Measurements from ENCODE around the gene SERGEF. TPM values are rescaled to one million over a fixed set of nuclear protein-coding genes. Genes with fewer than 3 reads are reported as not detected.

Gene SERGEF
- total and polyA plus RNA-seq, 2 of the 13 experiments (the other 11 are each of a cell fraction or from before 2014, with no cell fraction given) = 54.5 to 114 TPM

DNA sequence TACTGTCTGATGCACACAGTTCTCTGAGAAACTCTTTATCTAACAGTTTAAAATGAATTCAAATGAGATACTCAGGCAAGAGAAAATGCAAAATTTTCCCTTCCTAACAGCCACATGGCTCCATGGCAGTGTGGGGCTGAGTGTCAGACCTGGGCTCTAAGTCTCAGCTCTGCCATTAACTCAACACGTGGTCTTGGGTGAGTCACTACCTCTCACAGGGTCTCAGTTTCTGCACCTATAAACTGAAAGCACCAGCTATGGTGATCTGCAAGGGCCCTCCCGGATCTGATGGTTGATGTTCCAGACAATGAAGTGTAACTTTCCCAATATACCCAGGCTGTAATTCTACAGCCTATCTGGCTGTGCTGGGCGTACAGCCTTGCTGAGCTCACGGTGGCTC lies 207.8 kb downstream of the SERGEF start:
- ATAC-seq (no peak), DNase-seq (ENCODE audit: low spot score) (no peak), FAIRE-seq (no peak)
- no peak for TF ChIP-seq RAD51 (IDR thresholded peaks at IDR 0.05; ENCODE audit: borderline replicate concordance)
- TF ChIP-seq, protein P1, sequence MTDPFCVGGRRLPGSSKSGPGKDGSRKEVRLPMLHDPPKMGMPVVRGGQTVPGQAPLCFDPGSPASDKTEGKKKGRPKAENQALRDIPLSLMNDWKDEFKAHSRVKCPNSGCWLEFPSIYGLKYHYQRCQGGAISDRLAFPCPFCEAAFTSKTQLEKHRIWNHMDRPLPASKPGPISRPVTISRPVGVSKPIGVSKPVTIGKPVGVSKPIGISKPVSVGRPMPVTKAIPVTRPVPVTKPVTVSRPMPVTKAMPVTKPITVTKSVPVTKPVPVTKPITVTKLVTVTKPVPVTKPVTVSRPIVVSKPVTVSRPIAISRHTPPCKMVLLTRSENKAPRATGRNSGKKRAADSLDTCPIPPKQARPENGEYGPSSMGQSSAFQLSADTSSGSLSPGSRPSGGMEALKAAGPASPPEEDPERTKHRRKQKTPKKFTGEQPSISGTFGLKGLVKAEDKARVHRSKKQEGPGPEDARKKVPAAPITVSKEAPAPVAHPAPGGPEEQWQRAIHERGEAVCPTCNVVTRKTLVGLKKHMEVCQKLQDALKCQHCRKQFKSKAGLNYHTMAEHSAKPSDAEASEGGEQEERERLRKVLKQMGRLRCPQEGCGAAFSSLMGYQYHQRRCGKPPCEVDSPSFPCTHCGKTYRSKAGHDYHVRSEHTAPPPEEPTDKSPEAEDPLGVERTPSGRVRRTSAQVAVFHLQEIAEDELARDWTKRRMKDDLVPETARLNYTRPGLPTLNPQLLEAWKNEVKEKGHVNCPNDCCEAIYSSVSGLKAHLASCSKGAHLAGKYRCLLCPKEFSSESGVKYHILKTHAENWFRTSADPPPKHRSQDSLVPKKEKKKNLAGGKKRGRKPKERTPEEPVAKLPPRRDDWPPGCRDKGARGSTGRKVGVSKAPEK (CRISPR knock-in tag; IDR thresholded peaks at IDR 0.05; ENCODE audit: borderline replicate concordance) = no peak
- TF ChIP-seq ZNF549 (CRISPR knock-in tag; IDR thresholded peaks at IDR 0.05) = no peak
- no peak for TF ChIP-seq ZNF678 (CRISPR knock-in tag; IDR thresholded peaks at IDR 0.05)
- TF ChIP-seq NR2F2 (IDR thresholded peaks at IDR 0.05; ENCODE audit: borderline replicate concordance, low read depth) = no peak
- no peak for TF ChIP-seq ZNF749 (CRISPR knock-in tag; IDR thresholded peaks at IDR 0.05; ENCODE audit: borderline replicate concordance)
- no peak for TF ChIP-seq ZNF44 (CRISPR knock-in tag; IDR thresholded peaks at IDR 0.05)
- TF ChIP-seq, protein P2, sequence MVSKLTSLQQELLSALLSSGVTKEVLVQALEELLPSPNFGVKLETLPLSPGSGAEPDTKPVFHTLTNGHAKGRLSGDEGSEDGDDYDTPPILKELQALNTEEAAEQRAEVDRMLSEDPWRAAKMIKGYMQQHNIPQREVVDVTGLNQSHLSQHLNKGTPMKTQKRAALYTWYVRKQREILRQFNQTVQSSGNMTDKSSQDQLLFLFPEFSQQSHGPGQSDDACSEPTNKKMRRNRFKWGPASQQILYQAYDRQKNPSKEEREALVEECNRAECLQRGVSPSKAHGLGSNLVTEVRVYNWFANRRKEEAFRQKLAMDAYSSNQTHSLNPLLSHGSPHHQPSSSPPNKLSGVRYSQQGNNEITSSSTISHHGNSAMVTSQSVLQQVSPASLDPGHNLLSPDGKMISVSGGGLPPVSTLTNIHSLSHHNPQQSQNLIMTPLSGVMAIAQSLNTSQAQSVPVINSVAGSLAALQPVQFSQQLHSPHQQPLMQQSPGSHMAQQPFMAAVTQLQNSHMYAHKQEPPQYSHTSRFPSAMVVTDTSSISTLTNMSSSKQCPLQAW (CRISPR knock-in tag; IDR thresholded peaks at IDR 0.05) = no peak
- Histone ChIP-seq H3K27me3 (ENCODE audit: control insufficient read depth in 1 of 2, insufficient read depth in 2 of 2, low read length in 2 of 2) (no peaks in the 10 kb centered on the region), H4K20me1 (ENCODE audit: insufficient read depth, low read length) (no peaks in the 10 kb centered on the region), H2AFZ (ENCODE audit: low read length) (no peak overlapping the region), H3K4me2 (ENCODE audit: low read depth, low read length) (no peak overlapping the region), H3K4me3 (replicated peaks in 1 of 3; ENCODE audit: insufficient read depth in 1 of 3, low read depth in 2 of 3, low read length in 3 of 3) (no peak overlapping the region), H3K4me1 (ENCODE audit: insufficient read depth, low read length) (peaks cover 10% of the 10 kb centered on the region; the same call in 1 of the 2 replicates), H3K27ac (ENCODE audit: extremely low read length, insufficient read depth, low read length) (no peak overlapping the region), H3K9me3 (ENCODE audit: low read length) (no peaks in the 10 kb centered on the region), H3K79me2 (ENCODE audit: insufficient read depth, low read length) (no peaks in the 10 kb centered on the region), H3K9ac (ENCODE audit: insufficient read depth, low read depth, low read length) (no peak overlapping the region), H3K36me3 (replicated peaks in 1 of 2; ENCODE audit: control insufficient read depth in 1 of 2, insufficient read depth in 2 of 2, low read length in 2 of 2) (peaks cover 0 to 4% of the 10 kb centered on the region in 2 experiments; a peak in 1 of 5 replicates)
- ChIA-PET CTCF (ENCODE audit: low intra/inter-chr PET ratio, low total read pairs) (no interaction called here), POLR2A (no interaction called here)
- WGBS (ENCODE audit: low lambda C conversion rate) = 100% methylated on average over 2 of the region's 4 CpGs
- intact Hi-C loops (cut with micrococcal nuclease; ENCODE audit: unreplicated experiment) (no loop called here), in situ Hi-C loops (cut with HindIII; ENCODE audit: extremely low pct_ligation_motif_present, low pct_unique_long_range_greater_than_20kb) (no loop called here)
- no TSS peak for BruUV-seq (replicated peaks)
